Smooth muscle cell of the coronary artery (primary cell): ENCODE measurements around the gene MRPL51. TPM values are rescaled to one million over a fixed set of nuclear protein-coding genes. Genes with fewer than 3 reads are reported as not detected.

Experiments used
- total RNA-seq: library from RNA; depleted of rRNA; stranded (reverse); fragments of >200 nt; gene quantifications from 2 replicates; pipeline ENCODE4 v1.2.3, GENCODE V29; 2014; ENCODE audit warnings: low replicate concordance

MRPL51 gene
- total RNA-seq: 92.0 and 176 TPM in 2 replicates

GRCh38 chr12:6492838-6493496 is at the start of gene MRPL51:
Gene MRPL51 (minus strand): TSS chr12:6493262. CDS start chr12:6493136, 126 bp downstream.

GRCh38 chr12:6533923-6534694 is 41.0 kb upstream of the MRPL51 start, which contains the start of gene GAPDH:
Gene GAPDH (plus strand): TSS chr12:6534517. CDS start chr12:6534833, 316 bp downstream.

GRCh38 chr12:6493497-6494257 is 615 bp upstream of the MRPL51 start, which contains the start of gene NCAPD2:
Gene NCAPD2 (plus strand): TSS chr12:6494102. CDS start chr12:6495099, 997 bp downstream.

GRCh38 chr12:6470375-6471163 is 22.5 kb downstream of the MRPL51 start, which contains the start of gene VAMP1:
Gene VAMP1 (minus strand): TSS chr12:6470677. CDS start chr12:6470531, 146 bp downstream.

GRCh38 chr12:6451348-6452244 is 41.5 kb downstream of the MRPL51 start, which contains the start of gene TAPBPL:
Gene TAPBPL (plus strand): TSS chr12:6452042. CDS start chr12:6452249, 207 bp downstream.

GRCh38 chr12:6444704-6445688 is 48.1 kb downstream of the MRPL51 start, which contains the start of gene CD27:
Gene CD27 (plus strand): TSS chr12:6444955. CDS start chr12:6445096, 141 bp downstream.

Other genes with a start within 250 kb of the MRPL51 start
- gene PLEKHG6, start 182.6 kb downstream of the MRPL51 start, total RNA-seq: under 0.01 and 0.08 TPM in 2 replicates
- gene TNFRSF1A, start 151.2 kb downstream of the MRPL51 start, total RNA-seq: 54.4 and 102 TPM in 2 replicates
- gene SCNN1A, start 117.7 kb downstream of the MRPL51 start, total RNA-seq: 0.12 and 0.15 TPM in 2 replicates
- gene LTBR, start 109.1 kb downstream of the MRPL51 start, total RNA-seq: 25.7 and 27.2 TPM in 2 replicates
- not detected in 2 replicates for gene CD27, start 48.3 kb downstream of the MRPL51 start, total RNA-seq
- 5.1 and 15.4 TPM in 2 replicates for gene TAPBPL, start 41.2 kb downstream of the MRPL51 start, total RNA-seq
- gene VAMP1, start 22.6 kb downstream of the MRPL51 start, total RNA-seq: 8.6 and 19.4 TPM in 2 replicates
- gene NCAPD2, start 840 bp upstream of the MRPL51 start, total RNA-seq: 15.0 and 30.4 TPM in 2 replicates
- gene GAPDH, start 41.3 kb upstream of the MRPL51 start, total RNA-seq: 7,358 and 9,019 TPM in 2 replicates
- 8.8 and 36.9 TPM in 2 replicates for gene IFFO1, start 62.8 kb upstream of the MRPL51 start, total RNA-seq
- gene NOP2, start 75.0 kb upstream of the MRPL51 start, total RNA-seq: 11.5 and 20.7 TPM in 2 replicates
- 187 and 210 TPM in 2 replicates for gene CHD4, start 114.1 kb upstream of the MRPL51 start, total RNA-seq
- under 0.01 TPM in 1 of 2 replicates, not detected in the other for gene LPAR5, start 142.7 kb upstream of the MRPL51 start, total RNA-seq
- gene ACRBP, start 154.2 kb upstream of the MRPL51 start, total RNA-seq: 0.23 TPM in 1 of 2 replicates, not detected in the other
- 22.7 and 27.0 TPM in 2 replicates for gene ING4, start 169.9 kb upstream of the MRPL51 start, total RNA-seq
- gene ZNF384, start 196.1 kb upstream of the MRPL51 start, total RNA-seq: 8.3 TPM in 2 replicates
- under 0.01 and 0.38 TPM in 2 replicates for gene PIANP, start 207.6 kb upstream of the MRPL51 start, total RNA-seq
- gene COPS7A, start 230.8 kb upstream of the MRPL51 start, total RNA-seq: 87.9 and 180 TPM in 2 replicates